HG02870 (cell line): Measurements from ENCODE around the gene PTPN3.
A peak's percentile ranks its signal among the peaks of the same experiment; 100 is the strongest.
"Not testable (repeated sequence)": the region's sequence is repeated elsewhere in the genome, so short reads cannot be mapped to it uniquely, and the experiment has no call there.

ENCODE experiments used
- ATAC-seq: cut with Tn5 transposase; IDR thresholded peaks from one replicate; pipeline ENCODE4 v1.9.1; 2021; ENCODE audit warnings: mild to moderate bottlenecking, moderate library complexity; ENCODE audit not compliant: unreplicated experiment

The PTPN3 gene

GRCh38 chr9:109498195-109499092 lies at the start of gene PTPN3:
TSS of gene PTPN3 (minus strand) at chr9:109498307. CDS start at chr9:109463434, 34,873 bp downstream.
- ATAC-seq: no peak

- ATAC-seq: not testable (repeated sequence)
Measured at GRCh38 chr9:109544954-109545353, 46.8 kb upstream of the PTPN3 start.

GRCh38 chr9:109542922-109543321 lies 44.8 kb upstream of the PTPN3 start:
- no peak for ATAC-seq

- no peak for ATAC-seq
Measured at GRCh38 chr9:109538346-109538745, 40.2 kb upstream of the PTPN3 start.

GRCh38 chr9:109537288-109537687 lies 39.2 kb upstream of the PTPN3 start:
- ATAC-seq: no peak

- no peak for ATAC-seq
Measured at GRCh38 chr9:109536859-109537258, 38.8 kb upstream of the PTPN3 start.

- no peak for ATAC-seq
Measured at GRCh38 chr9:109535365-109535764, 37.3 kb upstream of the PTPN3 start.

GRCh38 chr9:109534151-109534550 lies 36.0 kb upstream of the PTPN3 start:
- no peak for ATAC-seq

GRCh38 chr9:109532652-109533051 lies 34.5 kb upstream of the PTPN3 start:
- ATAC-seq: not testable (repeated sequence)

GRCh38 chr9:109522106-109522505 lies 24.0 kb upstream of the PTPN3 start:
- ATAC-seq: no peak

GRCh38 chr9:109520475-109521132 lies 22.5 kb upstream of the PTPN3 start:
- ATAC-seq: peak; percentile 76

GRCh38 chr9:109519366-109519765 lies 21.3 kb upstream of the PTPN3 start:
- no peak for ATAC-seq

- no peak for ATAC-seq
Measured at GRCh38 chr9:109518621-109519335, 20.7 kb upstream of the PTPN3 start.

- no peak for ATAC-seq
Measured at GRCh38 chr9:109517901-109518377, 19.8 kb upstream of the PTPN3 start.

GRCh38 chr9:109513871-109514270 lies 15.8 kb upstream of the PTPN3 start:
- ATAC-seq: no peak

GRCh38 chr9:109512170-109512756 lies 14.2 kb upstream of the PTPN3 start:
- ATAC-seq: no peak

- ATAC-seq: no peak
Measured at GRCh38 chr9:109510506-109510905, 12.4 kb upstream of the PTPN3 start.

- ATAC-seq: not testable (repeated sequence)
Measured at GRCh38 chr9:109510042-109510441, 11.9 kb upstream of the PTPN3 start.

GRCh38 chr9:109509611-109510010 lies 11.5 kb upstream of the PTPN3 start:
- ATAC-seq: no peak

- ATAC-seq: no peak
Measured at GRCh38 chr9:109507421-109507838, 9.3 kb upstream of the PTPN3 start.
